HG02678 (cell line): ENCODE measurements around the gene TUFM.
A peak's percentile ranks its signal among the peaks of the same experiment; 100 is the strongest.
"Not testable (repeated sequence)": the region's sequence is repeated elsewhere in the genome, so short reads cannot be mapped to it uniquely, and the experiment has no call there.

Experiments
- ATAC-seq: cut with Tn5 transposase; IDR thresholded peaks from one replicate; pipeline ENCODE4 v1.9.1; 2021; ENCODE audit warnings: mild to moderate bottlenecking, moderate library complexity; ENCODE audit not compliant: unreplicated experiment

Gene TUFM

DNA sequence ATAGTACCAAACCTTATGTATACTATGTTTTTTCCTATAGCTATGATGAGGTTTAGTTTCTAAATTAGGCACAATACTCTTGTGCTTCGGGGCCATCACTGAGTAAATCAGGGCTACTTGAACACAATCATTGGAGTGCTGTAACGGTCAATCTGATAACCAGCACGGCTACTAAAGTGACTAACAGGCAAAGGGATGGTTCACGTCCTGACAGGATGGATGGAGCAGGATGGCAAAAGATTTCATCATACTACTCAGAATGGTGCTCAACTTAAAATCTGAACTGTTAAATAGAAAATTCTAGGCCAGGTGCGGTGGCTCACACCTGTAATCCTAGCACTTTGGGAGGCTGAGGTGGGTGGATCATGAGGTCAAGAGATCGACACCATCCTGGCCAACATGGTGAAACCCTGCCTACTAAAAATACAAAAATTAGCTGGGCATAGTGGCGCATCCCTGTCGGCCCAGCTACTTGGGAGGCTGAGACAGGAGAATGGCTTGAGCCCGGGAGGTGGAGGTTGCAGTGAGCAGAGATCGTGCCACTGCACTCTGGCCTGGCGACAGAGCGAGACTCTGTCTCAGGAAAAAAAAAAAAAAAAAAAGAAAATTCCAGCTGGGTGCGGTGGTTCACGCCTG lies 7.0 kb downstream of the TUFM start:
- no peak for ATAC-seq

DNA sequence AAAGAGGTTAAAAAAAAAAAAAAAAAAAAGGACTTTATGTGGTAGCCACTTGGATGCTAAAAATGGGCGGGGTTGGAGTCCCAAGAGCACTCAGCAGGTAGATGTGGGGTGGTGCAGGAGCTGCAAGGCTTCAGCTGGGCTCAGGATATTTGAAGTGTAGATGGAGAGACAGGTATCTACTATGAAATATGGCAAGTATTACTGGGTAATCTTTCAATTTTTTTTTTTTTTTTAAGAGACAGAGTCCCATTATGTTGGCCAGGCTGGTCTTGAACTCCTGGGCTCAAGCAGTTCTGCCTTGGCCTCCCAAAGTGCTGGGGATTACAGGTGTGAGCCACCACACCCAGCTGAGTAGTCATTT lies 7.6 kb downstream of the TUFM start:
- ATAC-seq, result no peak

DNA sequence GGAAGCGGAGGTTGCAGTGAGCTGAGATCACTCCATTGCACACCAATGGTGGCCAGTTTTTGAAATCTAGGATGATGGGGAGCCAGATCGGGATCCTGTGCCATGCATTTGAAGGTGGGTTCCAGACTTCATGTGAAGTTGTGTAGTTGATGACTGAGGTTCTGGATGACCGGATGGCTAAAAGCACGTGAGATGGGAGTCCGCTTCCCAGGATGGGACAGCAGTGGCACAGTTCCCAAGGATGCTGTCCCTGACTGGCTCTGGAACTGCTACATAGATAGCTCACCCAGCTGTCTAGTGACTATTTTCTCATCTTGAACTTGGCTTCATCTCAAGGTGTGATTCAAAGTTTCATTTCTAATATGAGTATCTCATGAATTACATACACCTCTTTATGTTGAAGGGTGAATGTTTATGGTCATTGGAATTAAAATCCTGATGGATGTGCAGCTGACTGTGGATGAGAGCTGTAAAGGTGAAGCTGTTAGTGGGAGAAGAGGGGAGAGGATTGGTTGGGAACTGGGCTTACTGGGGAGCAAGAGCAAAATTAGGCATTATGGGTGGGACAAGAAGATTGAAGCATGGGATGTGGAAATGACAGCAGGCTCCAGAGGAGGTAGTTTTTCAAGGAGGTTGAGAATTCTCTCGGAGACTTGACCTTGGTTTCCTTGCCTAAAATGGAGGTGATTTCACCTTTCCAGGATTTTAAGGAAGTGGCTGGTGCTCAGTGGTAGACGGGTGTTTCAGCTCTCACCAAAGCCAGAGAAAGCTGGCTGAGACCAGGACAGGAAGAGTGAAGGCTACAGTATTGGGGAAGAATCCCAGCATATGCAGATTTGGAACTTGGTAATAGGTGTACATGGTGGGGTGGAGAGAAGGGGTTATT lies 8.2 kb downstream of the TUFM start:
- no peak for ATAC-seq

DNA sequence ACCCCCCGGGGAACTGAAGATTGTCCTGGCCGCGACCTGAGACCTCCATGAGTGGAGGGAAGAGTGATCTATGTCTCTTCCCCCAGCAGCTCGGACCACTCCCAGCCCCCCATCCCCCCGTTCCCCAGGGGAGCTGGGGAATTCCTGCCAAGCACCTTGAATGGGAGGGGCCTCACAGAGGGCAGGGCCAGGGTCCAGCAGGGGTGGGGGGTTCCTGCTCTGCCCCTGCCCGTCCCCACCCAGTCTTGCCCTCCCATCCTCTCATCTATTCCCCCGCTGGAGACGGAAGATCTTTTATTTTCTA lies 9.4 kb downstream of the TUFM start:
- ATAC-seq, result no peak

DNA sequence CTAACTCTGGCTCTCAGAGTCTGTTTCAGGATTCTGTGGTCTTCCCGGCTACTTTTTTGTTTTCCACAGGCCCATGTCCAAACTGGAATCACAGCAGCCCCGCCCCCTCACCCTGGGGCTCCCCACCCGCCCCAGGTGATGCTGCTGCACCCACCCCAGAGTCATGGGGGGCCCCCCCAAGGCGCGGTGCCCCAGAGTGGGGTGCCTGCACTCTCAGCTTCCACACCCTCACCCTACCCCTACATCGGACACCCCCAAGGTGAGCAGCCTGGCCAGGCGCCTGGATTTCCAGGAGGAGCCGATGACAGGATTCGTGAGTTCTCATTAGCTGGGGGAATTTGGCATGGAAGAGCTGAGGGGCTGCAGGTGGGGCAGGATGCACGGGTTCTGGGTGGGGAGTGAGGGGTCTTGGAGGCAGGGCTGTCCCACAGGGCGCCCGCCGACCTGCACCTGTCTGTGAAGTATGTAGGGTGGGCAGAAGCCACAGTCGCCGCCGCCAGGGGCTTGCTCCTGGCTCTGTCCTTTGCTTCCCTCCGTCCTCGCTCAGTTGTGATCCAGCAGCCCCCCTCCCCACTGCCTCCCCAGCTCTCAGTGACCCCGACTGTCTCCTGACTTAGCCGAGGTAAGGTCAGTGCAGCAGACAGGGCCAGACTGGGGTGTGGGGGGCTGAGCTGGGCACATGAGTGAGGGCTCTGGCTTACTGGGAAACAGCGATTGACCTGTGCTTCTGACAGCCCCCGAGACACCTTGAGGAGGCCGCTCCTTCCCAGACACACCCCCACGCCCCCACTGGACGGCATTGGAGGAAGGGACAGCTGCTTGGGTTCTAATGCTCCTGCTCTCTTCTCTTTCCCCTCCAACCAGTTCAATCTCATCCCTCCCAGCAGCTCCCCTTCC lies 10.0 kb downstream of the TUFM start:
- no peak for ATAC-seq

DNA sequence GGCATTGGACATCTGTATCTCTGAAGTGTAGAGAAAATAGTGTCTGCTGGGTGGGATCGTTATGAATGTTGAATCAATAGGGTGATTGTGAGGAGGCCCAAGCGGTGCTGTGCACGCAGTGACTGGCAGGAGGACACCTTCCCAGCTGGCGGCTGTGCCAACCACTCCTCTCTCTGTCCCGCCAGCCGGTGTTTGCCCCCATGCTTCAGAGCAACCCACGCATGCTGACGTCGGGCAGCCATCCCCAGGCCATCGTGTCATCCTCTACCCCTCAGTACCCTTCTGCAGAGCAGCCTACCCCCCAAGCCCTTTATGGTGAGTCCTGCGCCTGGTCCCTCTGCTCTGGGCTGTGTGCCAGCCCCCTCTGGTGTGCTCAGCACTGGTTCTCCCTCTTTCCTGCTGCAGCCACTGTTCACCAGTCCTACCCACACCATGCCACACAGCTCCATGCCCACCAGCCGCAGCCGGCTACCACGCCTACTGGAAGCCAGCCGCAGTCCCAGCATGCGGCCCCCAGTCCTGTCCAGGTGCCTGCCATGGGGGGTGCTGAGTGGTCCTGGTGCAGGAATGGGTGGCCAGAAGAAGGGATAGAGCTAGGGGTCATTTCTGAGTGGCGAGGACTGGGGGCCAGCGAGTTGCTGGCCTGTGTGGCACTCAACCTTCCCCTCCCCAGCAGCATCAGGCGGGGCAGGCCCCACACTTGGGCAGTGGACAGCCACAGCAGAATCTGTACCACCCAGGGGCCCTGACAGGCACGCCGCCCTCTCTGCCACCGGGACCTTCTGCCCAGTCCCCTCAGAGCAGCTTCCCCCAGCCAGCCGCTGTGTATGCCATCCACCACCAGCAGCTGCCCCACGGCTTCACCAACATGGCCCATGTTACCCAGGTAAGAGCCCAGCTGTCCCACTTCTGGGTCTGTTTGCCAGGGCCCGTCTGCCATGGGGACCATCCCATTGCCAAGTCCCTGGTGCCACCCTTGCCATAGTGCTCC lies 11.0 kb downstream of the TUFM start:
- ATAC-seq, result no peak

DNA sequence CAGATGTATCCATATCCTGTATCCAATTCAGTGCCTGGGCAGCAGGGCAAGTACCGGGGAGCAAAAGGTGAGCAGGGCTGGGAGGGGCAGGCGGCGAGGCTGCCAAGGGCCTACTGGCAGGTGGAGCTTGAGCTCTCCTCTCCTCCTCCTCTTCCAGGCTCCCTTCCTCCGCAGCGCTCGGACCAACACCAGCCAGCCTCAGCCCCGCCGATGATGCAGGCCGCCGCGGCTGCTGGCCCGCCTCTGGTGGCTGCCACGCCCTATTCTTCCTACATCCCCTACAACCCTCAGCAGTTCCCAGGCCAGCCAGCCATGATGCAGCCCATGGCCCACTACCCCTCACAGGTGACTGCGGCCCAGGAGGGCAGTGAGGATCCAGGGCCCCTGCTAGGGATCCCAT lies 11.8 kb downstream of the TUFM start:
- ATAC-seq, result no peak

DNA sequence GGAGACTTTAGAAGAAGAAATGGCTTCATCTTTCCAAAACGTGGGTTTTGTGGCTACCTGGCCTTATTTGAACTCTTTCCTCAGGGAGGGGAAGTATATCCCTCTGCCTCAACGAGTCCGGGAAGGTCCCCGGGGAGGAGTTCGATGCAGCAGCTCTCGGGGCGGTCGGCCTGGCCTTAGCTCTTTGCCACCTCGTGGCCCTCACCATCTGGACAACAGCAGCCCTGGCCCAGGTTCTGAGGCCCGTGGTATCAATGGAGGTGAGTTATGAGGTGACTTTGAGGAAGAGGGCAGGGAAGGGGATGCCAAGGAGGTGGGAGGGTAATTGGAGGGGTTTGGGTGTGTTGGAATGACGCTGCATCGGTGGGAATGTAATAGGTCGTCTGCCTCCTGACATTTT lies 15.6 kb downstream of the TUFM start:
- no peak for ATAC-seq

DNA sequence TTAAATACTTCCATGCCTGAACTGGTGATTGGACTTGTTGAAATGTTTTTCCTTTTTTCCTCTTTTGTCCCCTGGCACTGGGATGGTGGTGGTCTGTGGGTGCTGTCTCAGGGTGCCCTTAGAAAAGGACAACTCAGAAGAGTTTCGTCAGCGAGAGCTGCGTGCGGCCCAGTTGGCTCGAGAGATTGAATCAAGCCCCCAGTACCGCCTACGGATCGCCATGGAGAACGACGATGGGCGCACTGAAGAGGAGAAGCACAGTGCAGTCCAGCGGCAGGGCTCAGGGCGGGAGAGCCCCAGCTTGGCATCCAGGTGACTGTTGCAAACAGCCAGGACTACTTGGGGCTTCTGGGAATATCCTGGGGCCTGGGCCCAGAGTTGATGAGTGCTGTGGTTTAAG lies 16.4 kb downstream of the TUFM start:
- no peak for ATAC-seq

DNA sequence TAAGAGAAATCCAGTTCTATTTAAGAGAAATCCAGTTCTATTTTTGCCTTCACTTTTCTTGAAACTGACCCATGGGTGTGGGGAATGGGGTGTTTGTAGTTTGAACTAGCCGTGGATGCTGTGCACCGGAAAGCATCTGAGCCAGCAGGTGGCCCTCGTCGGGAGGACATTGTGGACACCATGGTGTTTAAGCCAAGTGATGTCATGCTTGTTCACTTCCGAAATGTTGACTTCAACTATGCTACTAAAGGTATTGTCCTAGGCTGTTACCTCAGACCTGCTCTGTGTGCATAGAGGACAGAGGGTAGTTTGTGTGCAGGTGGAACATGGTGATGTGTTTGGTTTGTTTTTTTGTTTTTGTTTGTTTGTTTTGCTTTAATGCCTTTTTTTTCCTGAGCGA lies 20.0 kb downstream of the TUFM start:
- no peak for ATAC-seq

DNA sequence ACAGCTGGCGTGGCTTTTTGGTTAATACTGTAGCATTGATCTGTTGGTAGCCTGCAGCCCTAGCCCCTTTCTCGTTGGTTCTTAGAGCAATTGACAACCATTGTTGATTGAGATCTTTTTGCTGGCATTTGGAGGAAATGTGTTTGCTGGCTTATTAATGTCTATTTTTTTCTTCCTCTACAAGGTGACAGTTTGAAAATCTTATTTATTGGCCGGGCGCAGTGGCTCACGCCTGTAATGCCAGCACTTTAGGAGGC lies 21.5 kb downstream of the TUFM start:
- no peak for ATAC-seq

DNA sequence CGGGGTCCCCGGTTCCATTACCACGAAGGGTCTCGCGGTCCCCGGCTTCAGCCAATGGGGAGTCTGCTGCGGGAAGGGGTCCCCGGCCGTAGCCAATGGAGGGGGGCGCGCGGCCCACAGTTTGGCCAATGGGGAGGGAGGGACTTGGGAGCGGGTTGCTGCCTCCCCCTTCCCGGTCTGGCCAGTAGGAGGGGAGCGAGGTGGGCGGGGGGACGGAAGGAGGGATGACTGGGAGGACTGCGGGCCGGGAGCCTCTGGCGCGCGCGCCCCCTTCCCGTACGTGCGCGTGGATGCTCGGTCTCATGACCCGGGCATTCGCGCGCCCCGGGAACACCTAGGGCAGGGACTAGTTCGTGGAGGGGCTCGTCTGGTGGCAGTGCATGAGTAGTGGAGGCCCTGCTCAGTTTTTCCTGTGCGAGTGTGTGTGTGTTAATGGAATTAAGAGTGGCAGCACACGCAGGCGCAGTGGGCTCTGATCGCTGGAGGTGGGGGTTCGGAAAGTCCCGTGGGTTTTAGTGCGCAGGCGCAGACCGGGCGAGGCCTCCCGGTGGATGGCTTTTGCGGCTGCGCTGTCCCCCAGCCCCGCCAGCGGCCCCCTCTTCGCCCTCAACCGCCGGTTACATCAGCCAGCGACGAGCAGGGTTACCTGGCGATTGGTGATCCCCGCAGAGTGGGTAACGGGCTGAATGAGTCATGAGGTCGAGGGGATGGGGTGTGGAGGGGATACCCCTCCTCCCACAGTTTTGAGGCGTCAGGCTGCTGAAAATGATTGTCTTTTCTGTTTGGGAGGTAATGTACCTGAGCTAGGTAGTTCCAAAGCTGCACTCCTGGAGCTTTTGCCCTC lies 22.1 kb downstream of the TUFM start:
- peak; percentile 62 for ATAC-seq

DNA sequence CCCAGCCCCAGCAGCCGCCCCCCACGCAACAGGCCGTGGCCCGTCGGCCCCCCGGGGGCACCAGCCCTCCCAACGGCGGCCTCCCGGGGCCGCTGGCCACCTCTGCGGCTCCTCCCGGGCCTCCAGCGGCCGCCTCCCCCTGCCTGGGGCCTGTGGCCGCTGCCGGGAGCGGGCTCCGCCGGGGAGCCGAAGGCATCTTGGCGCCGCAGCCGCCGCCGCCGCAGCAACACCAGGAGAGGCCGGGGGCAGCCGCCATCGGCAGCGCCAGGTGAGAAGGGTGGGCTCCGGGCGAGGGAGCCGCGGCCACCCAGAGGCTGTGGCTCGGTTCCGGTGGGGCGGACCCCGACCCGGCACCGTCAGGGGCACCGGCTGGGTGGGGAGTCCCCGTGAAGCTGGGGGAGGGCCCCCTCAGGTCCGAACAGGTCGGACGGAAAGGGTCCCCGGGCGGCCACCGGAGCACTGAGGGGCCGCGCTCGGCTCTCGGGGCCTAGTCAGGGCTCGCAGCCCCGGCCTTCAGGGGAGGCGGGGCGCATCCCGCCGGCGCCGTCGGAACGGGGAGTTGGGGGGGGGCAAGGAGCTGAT lies 22.8 kb downstream of the TUFM start:
- ATAC-seq, result peak; percentile 13

DNA sequence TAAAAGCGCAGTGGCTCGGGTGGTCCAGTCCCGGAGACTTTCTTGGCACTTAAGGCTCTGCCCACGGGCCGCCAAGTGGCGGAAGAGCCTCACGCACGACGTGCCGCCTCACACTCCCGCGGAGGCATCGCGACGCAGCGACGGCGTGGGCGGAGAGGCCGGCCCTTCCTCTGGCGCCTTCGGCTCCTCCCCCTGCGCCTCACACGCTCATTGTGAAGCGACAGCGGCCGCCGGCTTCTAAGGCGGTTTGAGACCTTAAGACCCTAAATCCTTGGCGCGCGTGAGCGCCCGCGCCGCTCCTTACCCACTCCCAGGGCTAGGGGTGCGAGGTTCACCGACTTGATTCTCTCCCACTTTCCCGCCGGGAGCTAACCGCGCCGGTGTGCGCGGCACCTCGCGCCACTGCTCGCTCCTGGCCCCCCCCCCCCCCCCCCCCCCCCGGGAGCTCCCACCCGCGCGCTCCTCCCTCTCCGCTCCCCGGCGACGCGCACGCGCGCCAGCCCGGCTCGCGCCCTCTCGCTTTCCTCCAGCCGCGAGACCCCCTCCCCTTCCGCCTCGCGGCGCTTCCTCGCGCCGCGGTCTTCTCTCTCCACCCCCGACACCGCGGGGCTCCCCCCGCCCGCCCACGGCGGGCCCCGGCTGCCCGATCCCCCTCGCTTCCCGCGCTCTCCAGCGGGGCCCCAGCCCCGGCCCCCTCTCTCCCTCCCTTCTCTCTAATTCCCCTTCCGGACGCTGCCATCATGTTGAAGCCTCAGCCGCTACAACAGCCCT lies 23.4 kb downstream of the TUFM start, which contains the start of gene ATXN2L:
Gene ATXN2L, plus strand, starts transcription at position 480 of the 771 bp plus-strand sequence. Its CDS starts 261 bp downstream, at position 741.
- ATAC-seq, result peak; percentile 44

DNA sequence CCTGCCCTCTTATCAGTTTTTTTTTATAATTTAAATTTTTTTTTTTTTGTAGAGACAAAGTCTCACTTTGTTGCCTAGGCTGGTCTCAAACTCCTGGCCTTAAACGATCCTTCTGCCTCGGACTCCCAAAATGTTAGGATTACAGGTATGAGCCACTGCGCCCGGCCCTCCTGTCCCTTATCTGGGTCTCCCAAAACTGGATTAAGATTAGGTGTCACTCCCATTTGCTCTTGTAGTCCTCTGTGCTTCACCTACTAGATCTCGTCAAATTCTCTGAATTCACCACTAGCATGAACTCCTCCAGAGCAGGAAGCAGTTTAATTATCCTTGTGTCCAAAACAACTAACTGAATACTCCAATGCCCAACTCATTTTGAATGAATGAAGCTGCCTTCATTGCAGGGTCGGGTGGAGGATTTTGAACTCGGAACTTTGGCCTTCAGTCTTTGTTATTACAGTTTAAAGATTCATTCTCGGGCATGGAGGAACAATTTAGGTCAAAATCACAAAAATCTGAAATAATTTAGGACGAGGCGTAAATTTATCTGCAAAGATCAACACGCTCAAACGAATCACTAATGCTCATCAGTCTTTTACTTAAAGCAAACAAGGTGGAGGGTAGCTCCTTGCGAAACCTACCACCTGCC lies 24.2 kb downstream of the TUFM start:
- ATAC-seq, result no peak

DNA sequence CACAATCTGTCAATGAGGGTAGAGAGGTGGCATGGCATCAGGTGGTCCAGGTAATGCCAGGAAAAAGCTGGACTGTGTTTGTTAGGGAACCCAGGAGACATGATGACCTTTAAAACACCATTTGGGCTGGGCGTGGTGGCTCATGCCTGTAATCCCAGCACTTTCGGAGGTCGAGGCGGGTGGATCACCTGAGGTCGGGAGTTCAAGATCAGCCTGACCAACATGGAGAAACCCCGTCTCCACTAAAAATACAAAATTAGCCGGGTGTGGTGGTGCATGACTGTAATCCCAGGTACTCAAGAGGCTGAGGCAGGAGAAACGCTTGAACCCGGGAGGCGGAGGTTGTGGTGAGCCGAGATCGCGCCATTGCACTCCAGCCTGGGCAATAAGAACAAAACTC lies 25.6 kb downstream of the TUFM start:
- ATAC-seq, result not testable (repeated sequence)

DNA sequence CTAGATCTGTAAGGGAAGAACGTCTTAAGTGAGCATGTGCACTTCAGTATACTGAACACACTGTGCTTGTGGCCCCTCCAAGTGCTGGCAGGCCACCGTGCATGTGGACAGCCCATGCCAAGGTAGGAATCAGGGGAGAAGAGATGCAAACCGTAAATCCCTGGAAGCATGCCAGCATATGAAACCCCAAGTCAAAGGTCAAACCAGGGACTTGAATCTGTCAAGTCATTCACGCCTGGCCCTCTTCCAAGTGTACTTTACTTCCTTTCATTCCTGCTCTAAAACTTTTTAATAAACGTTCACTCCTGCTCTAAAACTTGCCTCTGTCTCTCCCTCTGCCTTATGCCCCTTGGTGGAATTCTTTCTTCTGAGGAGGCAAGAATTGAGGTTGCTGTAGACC lies 26.1 kb downstream of the TUFM start:
- no peak for ATAC-seq

DNA sequence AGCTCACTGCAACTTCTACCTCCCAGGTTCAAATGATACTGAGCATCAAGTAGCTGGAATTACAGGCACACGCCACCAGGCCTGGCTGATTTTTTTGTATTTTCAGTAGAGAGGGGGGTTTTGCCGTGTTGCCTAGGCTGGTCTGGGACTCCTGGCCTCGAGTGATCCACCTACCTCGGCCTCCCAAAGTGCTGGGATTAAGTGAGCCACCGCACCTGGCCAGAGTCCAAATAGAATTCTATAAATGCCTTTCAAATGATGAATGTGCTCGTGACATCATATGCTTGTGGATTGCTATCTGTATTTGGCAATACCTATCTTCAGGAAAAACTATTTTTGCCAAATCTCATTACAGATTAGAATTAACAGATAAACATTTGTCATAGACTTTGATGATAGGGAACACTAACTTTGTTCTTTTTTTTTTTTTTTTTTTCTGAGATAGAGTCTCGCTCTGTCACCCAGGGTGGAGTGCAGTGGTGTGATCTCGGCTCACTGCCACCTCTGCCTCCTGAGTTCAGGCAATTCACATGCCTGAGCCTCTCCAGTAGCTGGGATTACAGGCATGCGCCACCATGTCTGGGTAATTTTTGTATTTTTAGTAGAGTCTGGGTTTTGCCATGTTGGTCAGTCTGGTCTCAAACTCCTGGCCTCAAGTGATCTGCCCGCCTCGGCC lies 38.6 kb downstream of the TUFM start:
- not testable (repeated sequence) for ATAC-seq
